Activated CD4-positive, alpha-beta T cell treated with anti-CD3 and anti-CD28 coated beads, Interleukin-2, amount 10 ng/mL, durations not matched to agents 7 days and 5 days (primary cell): Measurements from ENCODE around the gene AFG3L2. TPM values are rescaled to one million over a fixed set of nuclear protein-coding genes. Genes with fewer than 3 reads are reported as not detected.

Source experiments
- CTCF ChIA-PET: fragments of 350-600 bp; sonication (Branson Sonifier 250); formaldehyde crosslinking; loops from one replicate; lab custom pipeline; 2021; ENCODE audit warnings: antibody characterized with exemption; lab: Charles Lee
- POLR2A ChIA-PET: fragments of 350-600 bp; sonication (Branson Sonifier 250); formaldehyde crosslinking; loops from one replicate; lab custom pipeline; 2021; ENCODE audit warnings: antibody characterized with exemption; lab: Charles Lee
- DNase-seq: peaks from one replicate; pipeline ENCODE4 v3.0.0-alpha.2; 2020
- H3K27ac Mint-ChIP-seq: one replicate; pipeline ENCODE4 v1.8.0; 2021; ENCODE audit warnings: mild to moderate bottlenecking, moderate library complexity, mixed read lengths
- H3K27me3 Mint-ChIP-seq: one replicate; pipeline ENCODE4 v1.8.0; 2021; ENCODE audit warnings: mixed read lengths
- H3K36me3 Mint-ChIP-seq: one replicate; pipeline ENCODE4 v1.8.0; 2021; ENCODE audit warnings: low read depth, mixed read lengths
- H3K4me1 Mint-ChIP-seq: one replicate; pipeline ENCODE4 v1.8.0; 2021; ENCODE audit warnings: mixed read lengths
- H3K4me3 Mint-ChIP-seq: one replicate; pipeline ENCODE4 v1.8.0; 2021; ENCODE audit warnings: mild to moderate bottlenecking, moderate library complexity, mixed read lengths
- H3K9me3 Mint-ChIP-seq: one replicate; pipeline ENCODE4 v1.8.0; 2021; ENCODE audit warnings: mixed read lengths
- total RNA-seq, 2 experiments: library from RNA; stranded (reverse); gene quantifications; one replicate each; pipeline ENCODE4 v1.2.3, GENCODE V29; 2021

The AFG3L2 gene
- total RNA-seq, 2 experiments from 2014 or later: 35.7 to 36.4 TPM

- Mint-ChIP-seq H3K27me3 (peaks cover 26% of the 10 kb centered on the region), H3K4me1 (peaks cover 5% of the 10 kb centered on the region), H3K27ac (no peak overlapping the region), H3K36me3 (peaks cover 7% of the 10 kb centered on the region), H3K4me3 (no peak overlapping the region), H3K9me3 (peaks cover 12% of the 10 kb centered on the region)
- DNase-seq: no peak
- POLR2A ChIA-PET: no interaction called here
- CTCF ChIA-PET: interaction anchor here (2.7 kb wide), 1 partner anchor 14 kb away, joined by 11 read pairs; no protein-coding TSS in a partner anchor
Measured at GRCh38 chr18:12313530-12314245, 63.3 kb downstream of the AFG3L2 start.

DNA sequence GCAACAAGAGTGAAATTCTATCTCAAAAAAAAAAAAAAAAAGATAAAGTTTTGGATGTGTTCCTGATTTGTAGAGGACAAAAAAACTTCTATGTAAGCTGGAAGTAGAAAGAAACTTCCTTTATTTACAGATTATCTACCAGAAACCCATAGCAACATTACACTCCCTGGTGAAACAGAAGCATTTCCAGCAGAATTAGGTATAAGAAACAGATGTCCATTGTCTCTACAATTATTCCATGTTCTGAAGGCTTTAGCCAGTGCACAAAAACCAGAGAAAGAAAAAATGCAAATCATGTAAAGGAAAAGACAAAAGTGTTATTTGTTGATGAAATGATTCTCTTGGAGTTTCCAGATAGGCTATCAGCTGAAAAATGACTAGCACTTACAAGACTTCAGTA lies 64.1 kb downstream of the AFG3L2 start:
- Mint-ChIP-seq H3K9me3 (peaks cover 12% of the 10 kb centered on the region), H3K4me1 (peaks cover 5% of the 10 kb centered on the region), H3K27me3 (peaks cover 29% of the 10 kb centered on the region), H3K4me3 (no peak overlapping the region), H3K36me3 (peaks cover 7% of the 10 kb centered on the region), H3K27ac (no peak overlapping the region)
- ChIA-PET CTCF (interaction anchor here (2.7 kb wide), 1 partner anchor 14 kb away, joined by 11 read pairs; no protein-coding TSS in a partner anchor), POLR2A (no interaction called here)
- no peak for DNase-seq

DNA sequence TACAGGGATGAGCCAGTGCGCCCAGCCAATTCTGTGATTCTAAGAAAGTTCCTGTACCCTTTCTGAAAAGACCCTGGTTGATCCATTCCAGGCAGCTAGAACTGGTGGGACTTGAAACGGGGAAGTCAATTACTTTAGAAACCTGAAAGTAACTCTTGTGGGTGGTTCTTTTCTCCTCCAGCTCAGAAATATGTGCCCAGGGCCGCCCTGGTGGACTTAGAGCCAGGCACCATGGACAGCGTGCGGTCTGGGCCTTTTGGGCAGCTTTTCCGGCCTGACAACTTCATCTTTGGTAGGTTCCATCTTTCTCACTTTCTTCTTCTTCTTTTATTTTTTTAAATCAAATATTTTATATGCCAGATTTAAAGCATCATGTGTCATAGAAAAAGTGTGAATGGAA lies 66.3 kb downstream of the AFG3L2 start:
- peaks cover 7% of the 10 kb centered on the region for H3K36me3 Mint-ChIP-seq
- no peak overlapping the region for H3K4me3 Mint-ChIP-seq
- no peak overlapping the region for H3K27ac Mint-ChIP-seq
- H3K9me3 Mint-ChIP-seq: peaks cover 12% of the 10 kb centered on the region
- DNase-seq: no peak
- ChIA-PET POLR2A (no interaction called here), CTCF (no interaction called here)
- peaks cover 14% of the 10 kb centered on the region for H3K4me1 Mint-ChIP-seq
- peaks cover 47% of the 10 kb centered on the region for H3K27me3 Mint-ChIP-seq

- Mint-ChIP-seq H3K27me3 (peaks cover 52% of the 10 kb centered on the region), H3K4me1 (peaks cover 14% of the 10 kb centered on the region), H3K36me3 (peaks cover 7% of the 10 kb centered on the region), H3K27ac (no peak overlapping the region), H3K9me3 (peaks cover 12% of the 10 kb centered on the region), H3K4me3 (no peak overlapping the region)
- DNase-seq: no peak
- ChIA-PET CTCF (no interaction called here), POLR2A (no interaction called here)
Measured at GRCh38 chr18:12309683-12310198, 67.3 kb downstream of the AFG3L2 start.

- Mint-ChIP-seq H3K27me3 (peaks cover 58% of the 10 kb centered on the region), H3K36me3 (peaks cover 7% of the 10 kb centered on the region), H3K4me3 (peak overlapping the region; percentile 36), H3K4me1 (peaks cover 14% of the 10 kb centered on the region), H3K27ac (no peak overlapping the region), H3K9me3 (peaks cover 12% of the 10 kb centered on the region)
- POLR2A ChIA-PET: no interaction called here
- DNase-seq: no peak
- CTCF ChIA-PET: interaction anchor here (0.9 to 1.0 kb wide), 2 partner anchors 9 to 19 kb away, joined by 3 read pairs; no protein-coding TSS in a partner anchor
Measured at GRCh38 chr18:12308386-12309100, 68.5 kb downstream of the AFG3L2 start.

DNA sequence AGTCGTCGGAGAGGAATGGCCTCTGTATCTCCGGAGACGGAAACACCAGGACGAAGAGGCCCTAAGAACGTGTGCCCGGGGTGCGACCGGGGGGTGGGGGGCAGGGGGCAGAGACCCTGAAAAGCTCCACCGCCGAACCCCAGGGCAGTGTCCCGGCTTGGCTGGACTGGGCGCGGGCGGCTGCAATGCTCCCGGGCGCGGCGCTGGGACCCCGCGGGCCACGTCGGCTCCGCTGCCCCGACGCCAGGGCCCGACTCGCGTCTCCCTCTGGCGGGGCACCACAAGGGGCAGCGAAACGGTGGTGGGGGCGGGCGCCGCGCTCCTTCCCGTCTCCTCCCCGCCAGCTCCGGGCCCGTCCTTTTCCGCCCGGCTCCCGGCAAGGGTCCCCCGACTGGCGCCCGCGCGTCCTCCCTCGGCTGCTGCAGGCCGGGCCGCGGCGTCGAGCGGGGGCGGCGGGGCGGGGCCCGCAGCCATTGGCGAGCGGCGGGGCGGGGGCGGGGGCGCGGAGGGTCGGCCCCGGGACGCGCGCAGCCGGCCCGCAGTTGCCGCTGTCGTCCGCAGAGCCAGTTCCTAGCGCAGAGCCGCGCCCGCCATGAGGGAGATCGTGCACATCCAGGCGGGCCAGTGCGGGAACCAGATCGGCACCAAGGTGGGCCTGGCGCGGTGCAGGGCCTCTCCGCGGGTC lies 69.2 kb downstream of the AFG3L2 start, which contains the start of gene TUBB6:
Gene TUBB6, plus strand, starts transcription at position 541 of the 685 bp plus-strand sequence. Its CDS starts 52 bp downstream, at position 593.
- POLR2A ChIA-PET: no interaction called here

GRCh38 chr18:12306752-12307700 lies 70.0 kb downstream of the AFG3L2 start:
- POLR2A ChIA-PET: no interaction called here
- Mint-ChIP-seq H3K4me1 (peaks cover 14% of the 10 kb centered on the region), H3K27ac (no peak overlapping the region), H3K9me3 (peaks cover 9% of the 10 kb centered on the region), H3K36me3 (peaks cover 7% of the 10 kb centered on the region), H3K27me3 (peaks cover 56% of the 10 kb centered on the region), H3K4me3 (peak overlapping the region; percentile 67)
- no peak for DNase-seq
- CTCF ChIA-PET: interaction anchor here (0.7 to 1.1 kb wide), 2 partner anchors 8 to 21 kb away, joined by 3 read pairs; no protein-coding TSS in a partner anchor

More for the DNA sequence above, 69.2 kb downstream of the AFG3L2 start, which contains the start of gene TUBB6:
- Mint-ChIP-seq H3K4me1 (peaks cover 14% of the 10 kb centered on the region), H3K27ac (no peak within 1 kb of the TSS), H3K36me3 (peaks cover 7% of the 10 kb centered on the region), H3K9me3 (peaks cover 9% of the 10 kb centered on the region), H3K4me3 (peak within 1 kb of the TSS; percentile 67), H3K27me3 (peaks cover 56% of the 10 kb centered on the region)
- CTCF ChIA-PET: interaction anchor here (0.7 kb wide), 1 partner anchor 9 kb away, joined by 3 read pairs; no protein-coding TSS in a partner anchor
- no peak for DNase-seq

DNA sequence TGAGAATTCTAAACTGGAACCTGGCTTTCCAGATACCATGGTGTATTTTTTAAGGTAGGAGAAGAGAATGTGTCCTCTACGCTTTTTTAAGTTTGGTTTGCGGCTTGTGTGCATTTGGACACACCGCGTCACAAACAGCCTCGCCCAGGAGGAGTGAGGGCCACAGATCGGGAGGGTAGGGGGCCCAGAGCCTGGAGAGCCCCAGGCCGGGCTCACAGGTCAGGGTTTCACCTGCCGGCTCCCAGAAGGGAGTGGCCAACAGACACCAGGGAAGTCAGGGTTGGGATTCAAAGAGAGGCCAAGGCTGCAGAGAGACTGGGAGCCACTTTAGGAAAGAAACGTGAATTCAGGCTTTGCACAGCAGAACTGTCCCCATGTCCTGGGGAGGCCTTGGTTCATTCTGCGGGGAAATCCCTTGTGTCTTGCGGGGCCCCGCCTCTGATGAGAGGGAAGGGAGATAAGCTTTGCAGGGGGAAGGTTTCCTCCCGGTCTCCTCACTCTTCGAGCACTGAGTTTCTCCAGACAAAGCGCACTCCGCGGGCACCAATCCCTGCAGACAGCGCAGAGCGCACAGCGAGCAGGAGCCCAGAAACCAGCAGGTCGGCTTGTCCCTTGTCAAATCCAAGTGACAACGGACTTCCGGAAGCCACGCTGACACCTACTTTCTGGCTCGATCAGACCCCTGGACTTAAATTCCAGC lies 70.9 kb downstream of the AFG3L2 start:
- Mint-ChIP-seq H3K4me3 (no peak overlapping the region), H3K27ac (no peak overlapping the region), H3K36me3 (peaks cover 2% of the 10 kb centered on the region), H3K27me3 (peaks cover 53% of the 10 kb centered on the region), H3K9me3 (peaks cover 7% of the 10 kb centered on the region), H3K4me1 (peaks cover 14% of the 10 kb centered on the region)
- POLR2A ChIA-PET: no interaction called here
- CTCF ChIA-PET: interaction anchor here (1.0 to 1.1 kb wide), 2 partner anchors 21 to 22 kb away, joined by 3 read pairs; no protein-coding TSS in a partner anchor
- no peak for DNase-seq

DNA sequence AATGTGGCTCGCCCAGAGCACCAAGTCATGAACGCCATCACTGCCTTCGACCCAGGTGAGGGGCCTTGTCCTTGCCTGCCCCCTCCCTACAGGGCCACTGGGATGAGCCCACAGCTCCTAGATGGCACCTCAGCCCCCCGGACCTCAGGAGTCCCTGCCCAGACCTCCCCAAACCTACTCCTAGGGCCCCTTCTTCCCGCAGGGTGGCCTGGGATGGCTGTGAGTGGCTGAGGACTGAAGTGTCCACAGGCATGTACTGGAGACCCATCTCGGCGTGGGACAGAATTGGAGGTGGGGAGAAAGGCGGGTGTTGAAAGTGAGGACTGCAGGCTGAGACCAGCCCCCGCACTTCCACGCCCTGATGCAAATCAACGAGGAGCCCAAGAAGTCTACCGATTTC lies 71.8 kb downstream of the AFG3L2 start:
- H3K36me3 Mint-ChIP-seq: peaks cover 2% of the 10 kb centered on the region
- H3K27me3 Mint-ChIP-seq: peaks cover 49% of the 10 kb centered on the region
- H3K27ac Mint-ChIP-seq: no peak overlapping the region
- POLR2A ChIA-PET: no interaction called here
- peaks cover 5% of the 10 kb centered on the region for H3K9me3 Mint-ChIP-seq
- CTCF ChIA-PET: interaction anchor here (1.0 kb wide), 1 partner anchor 22 kb away, joined by 3 read pairs; no protein-coding TSS in a partner anchor
- H3K4me1 Mint-ChIP-seq: peaks cover 14% of the 10 kb centered on the region
- no peak overlapping the region for H3K4me3 Mint-ChIP-seq
- no peak for DNase-seq

- no peak for DNase-seq
- ChIA-PET POLR2A (no interaction called here), CTCF (no interaction called here)
- peaks cover 47% of the 10 kb centered on the region for H3K27me3 Mint-ChIP-seq
- H3K36me3 Mint-ChIP-seq: peaks cover under 1% of the 10 kb centered on the region
- peaks cover 3% of the 10 kb centered on the region for H3K9me3 Mint-ChIP-seq
- H3K4me1 Mint-ChIP-seq: peaks cover 13% of the 10 kb centered on the region
- no peak overlapping the region for H3K27ac Mint-ChIP-seq
- no peak overlapping the region for H3K4me3 Mint-ChIP-seq
Measured at GRCh38 chr18:12304351-12305210, 72.4 kb downstream of the AFG3L2 start.
